HG03457 (cell line): ENCODE measurements around the gene U2AF2.

Experiments used
- ATAC-seq: cut with Tn5 transposase; IDR thresholded peaks from one replicate; pipeline ENCODE4 v1.9.1; 2021; ENCODE audit warnings: moderate number of reproducible peaks; ENCODE audit not compliant: unreplicated experiment

The U2AF2 gene

GRCh38 chr19:55687281-55688201, 32.7 kb downstream of the U2AF2 start:
- ATAC-seq, result no peak

DNA sequence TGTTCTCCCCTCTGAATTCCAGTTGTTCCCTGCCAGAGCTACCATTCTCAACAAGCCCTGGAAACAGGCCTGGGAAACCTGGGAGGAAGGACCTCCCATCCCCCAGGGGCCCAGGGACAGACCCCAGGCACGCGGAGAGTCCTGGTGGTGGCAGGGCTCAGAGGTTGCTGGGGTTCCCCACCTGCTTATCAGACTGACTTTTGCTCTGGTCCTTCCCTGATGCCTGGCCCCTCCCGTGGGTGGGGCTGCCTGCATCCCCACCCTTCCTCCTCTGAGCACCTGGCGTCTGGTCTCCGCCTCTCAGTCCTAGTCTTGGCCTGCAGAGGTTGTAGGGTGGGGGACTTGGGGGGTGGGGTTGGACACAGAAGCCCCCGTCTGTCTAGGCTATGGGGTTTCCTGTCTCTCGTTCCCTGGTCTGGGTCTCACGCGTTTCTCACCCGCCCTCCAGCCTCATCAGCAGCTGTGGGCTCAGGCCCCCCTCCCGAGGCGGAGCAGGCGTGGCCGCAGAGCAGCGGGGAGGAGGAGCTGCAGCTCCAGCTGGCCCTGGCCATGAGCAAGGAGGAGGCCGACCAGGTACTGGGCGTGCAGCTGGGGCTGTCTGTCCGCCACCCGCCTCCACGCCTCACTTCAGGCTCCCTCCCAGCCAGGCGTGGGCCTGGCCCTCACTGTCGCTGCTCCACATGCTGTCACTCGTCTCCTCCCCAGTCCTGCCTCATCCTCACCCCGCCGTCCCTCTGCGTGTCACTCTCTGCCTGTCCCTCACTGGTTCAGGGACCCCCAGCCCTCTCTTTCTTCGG, 33.8 kb downstream of the U2AF2 start:
- ATAC-seq, result no peak

DNA sequence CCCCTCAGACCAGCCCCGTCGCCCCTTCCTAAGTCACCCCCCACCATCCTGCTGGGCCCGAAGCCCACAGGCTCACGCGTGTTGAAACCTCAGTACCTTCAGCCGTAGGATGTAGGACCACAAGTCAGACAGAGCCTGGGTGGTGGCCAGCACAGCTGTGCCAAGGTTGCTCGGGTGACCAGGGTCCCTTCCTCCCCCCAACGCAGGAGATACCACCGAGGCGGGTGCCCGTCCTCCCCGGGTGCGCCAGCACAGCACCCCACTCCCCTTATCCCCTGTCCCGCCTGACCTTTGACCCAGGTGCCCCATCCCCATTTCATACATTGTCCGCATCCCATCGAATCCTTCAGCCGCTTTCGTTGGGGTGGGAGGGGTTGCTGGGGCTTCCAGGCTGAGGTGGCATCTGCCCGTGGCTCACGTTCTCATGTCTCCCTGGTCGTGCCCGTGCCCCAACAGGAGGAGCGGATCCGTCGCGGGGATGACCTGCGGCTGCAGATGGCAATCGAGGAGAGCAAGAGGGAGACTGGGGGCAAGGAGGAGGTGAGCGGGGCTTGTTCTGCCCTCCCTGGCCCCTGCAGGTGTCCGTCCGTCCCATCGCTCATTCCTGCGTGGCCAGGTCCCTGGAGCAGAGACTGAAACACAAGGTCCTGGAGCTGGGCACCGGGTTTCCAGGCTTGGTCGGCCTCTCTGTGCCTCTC, 34.7 kb downstream of the U2AF2 start:
- no peak for ATAC-seq

GRCh38 chr19:55690109-55690768, 35.4 kb downstream of the U2AF2 start:
- no peak for ATAC-seq

DNA sequence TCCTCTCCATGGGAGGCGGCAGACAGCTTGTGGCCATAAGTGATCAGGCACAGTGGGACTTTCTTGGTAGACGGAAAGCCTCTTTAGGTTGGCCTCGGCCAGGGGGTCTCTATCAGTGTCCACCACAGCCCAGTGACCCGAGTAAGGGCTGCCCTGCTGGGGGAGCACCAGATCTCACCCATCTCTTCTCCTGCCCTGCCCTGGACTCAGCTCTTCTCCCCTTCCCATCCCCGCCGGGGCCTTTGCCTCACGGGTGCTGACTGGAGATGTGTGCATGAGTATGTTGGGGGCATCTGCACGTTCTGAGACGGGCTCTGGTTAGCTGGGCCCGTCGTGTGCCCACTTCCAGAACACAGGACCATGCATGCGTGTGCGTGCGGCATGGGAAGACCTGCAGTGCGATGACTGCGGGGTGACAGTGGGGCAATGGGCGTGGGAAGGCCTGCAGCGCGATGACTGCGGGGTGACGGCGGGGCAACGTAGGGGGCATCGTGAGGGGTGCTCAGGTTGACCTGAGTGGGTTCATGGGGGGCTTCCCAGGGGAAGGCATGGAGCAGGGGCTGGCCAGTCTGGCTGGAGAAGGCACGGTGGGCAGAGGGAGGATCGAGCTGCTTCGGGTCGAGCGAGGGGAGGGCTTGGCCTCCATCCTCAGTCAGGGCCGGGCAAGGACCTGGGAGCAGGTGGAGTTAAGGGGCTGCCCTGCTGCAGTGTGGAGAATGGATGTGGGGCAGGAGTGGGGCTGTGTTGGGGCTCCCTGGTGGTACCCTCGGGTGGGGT, 36.1 kb downstream of the U2AF2 start:
- ATAC-seq, result no peak

GRCh38 chr19:55691561-55692481, 37.0 kb downstream of the U2AF2 start:
- ATAC-seq, result no peak

- no peak for ATAC-seq
These were observed 37.8 kb downstream of the U2AF2 start for GRCh38 chr19:55692681-55693081.

- no peak for ATAC-seq
These were observed 38.6 kb downstream of the U2AF2 start for GRCh38 chr19:55693336-55693974.

- no peak for ATAC-seq
These were observed 39.4 kb downstream of the U2AF2 start for GRCh38 chr19:55694241-55694655.

- ATAC-seq, result no peak
These were observed 40.0 kb downstream of the U2AF2 start for GRCh38 chr19:55694656-55695491.

DNA sequence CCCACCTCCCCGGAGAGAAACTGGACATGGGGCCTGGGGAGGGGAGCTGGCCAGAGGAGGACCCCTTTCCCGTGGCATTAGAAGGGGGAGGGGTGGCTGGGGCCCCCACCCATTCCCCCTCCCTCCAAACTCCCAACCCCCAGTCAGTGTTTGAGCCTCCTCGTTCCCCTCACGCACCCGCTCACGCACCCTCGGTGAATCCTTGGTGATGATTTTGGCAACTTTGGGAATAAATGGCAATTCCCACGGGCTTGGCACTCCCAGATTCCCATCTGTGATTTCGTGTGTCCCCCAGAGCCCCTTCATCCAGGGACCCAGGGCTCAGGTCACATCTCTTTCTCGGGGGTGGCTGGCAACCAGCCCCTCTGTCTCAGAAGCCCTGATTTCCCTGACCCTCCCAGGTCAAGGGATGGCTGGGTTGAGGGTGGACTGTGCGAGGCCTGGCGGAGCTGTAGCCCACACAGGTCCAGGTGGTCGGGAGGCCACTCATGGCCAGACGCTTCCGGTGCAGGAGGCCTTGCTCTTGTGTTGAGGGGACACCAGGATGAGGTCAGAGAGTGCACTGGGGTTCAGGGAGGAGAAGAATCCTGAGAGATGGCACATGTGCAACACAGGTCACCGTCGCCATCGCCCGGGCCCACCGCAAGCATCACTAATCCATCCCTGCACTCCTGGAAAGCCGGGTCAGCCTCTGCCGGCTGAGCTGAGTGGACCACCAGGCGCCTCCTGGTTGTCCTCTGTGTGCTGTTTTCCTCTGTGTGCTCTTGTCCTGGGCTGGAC, 40.9 kb downstream of the U2AF2 start:
- ATAC-seq, result no peak

GRCh38 chr19:55696301-55697068, 41.6 kb downstream of the U2AF2 start:
- no peak for ATAC-seq

DNA sequence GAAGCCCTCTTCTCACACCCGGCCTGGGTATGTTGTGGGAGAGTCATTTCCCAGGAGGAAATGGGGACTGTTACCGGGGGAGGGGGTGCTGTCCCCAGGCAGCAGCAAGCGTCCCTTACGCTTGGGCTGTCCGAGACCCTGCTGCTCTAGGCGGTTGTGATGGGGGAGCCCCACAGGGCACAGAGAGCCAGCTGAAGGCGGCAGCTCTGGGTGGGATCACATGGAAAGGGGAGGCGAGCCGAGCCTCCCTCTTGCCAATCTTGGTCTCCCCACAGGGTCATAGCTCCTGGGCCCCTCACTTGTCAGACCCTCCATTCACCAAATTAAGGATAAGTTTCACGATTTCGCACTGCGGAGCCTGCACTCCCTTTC, 42.2 kb downstream of the U2AF2 start:
- ATAC-seq, result no peak

DNA sequence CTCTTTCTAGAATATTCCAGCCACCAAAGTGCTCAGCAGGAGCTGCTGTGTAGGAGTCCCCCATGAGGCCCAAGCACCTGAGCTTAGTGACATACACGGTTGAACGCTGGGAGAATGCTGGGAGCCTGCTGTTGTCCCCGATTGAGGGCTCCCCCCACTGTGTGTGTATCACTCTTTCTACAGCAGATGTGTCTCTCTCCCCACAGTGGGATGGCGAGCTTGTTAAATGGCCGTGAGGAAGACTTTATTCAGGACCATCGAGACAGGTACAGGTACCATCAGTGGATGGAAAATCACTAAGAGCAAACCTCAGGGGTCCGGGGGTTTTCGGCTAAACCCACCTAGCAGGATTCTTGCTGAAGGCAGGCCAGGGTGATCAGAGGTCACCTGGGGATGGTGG, 42.9 kb downstream of the U2AF2 start:
- ATAC-seq, result no peak

GRCh38 chr19:55698256-55698655, 43.4 kb downstream of the U2AF2 start:
- no peak for ATAC-seq

DNA sequence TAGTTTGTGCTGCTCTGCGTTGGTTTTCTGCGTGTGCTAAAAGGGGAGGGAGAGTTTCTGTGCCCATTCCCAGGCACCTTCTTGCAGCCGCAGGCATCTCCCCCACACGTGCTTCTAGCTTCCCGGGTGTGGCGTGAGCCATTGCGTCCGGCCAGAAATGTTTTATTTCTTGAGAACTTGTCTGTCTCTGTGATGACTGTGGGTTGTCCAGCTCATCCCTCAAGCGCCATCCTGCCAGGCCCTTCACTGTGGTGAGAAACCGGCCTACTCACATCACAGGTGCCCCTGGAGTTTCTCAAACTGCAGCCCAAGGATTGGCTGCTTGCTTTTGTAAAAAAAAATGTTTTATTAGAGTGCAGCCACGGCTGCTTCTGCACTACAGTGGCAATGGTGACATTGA, 44.4 kb downstream of the U2AF2 start:
- no peak for ATAC-seq
